ENCODE results near the gene AGFG1. TPM values are rescaled to one million over a fixed set of nuclear protein-coding genes. Genes with fewer than 3 reads are reported as not detected.

AGFG1 gene
- total RNA-seq, 1 experiment from 2014 or later: 86.1 TPM

- Mint-ChIP-seq H3K27me3 (ENCODE audit: insufficient read depth, unreplicated experiment) (no peaks in the 10 kb centered on the region), H3K9me3 (ENCODE audit: unreplicated experiment) (no peaks in the 10 kb centered on the region), H3K27ac (ENCODE audit: low read depth, unreplicated experiment) (no peak overlapping the region), H3K36me3 (ENCODE audit: insufficient read depth, unreplicated experiment) (peaks cover 41% of the 10 kb centered on the region), H3K4me3 (ENCODE audit: unreplicated experiment) (no peak overlapping the region), H3K4me1 (ENCODE audit: insufficient read depth, unreplicated experiment) (no peaks in the 10 kb centered on the region)
- DNase-seq (ENCODE audit: unreplicated experiment): no peak
- no peak for TF ChIP-seq CTCF (IDR thresholded peaks at IDR 0.05; ENCODE audit: unreplicated experiment)
- POLR2A ChIA-PET: no interaction called here
- no TSS peak for BruUV-seq (replicated peaks)
- CTCF ChIA-PET: no interaction called here
- intact Hi-C loops (cut with micrococcal nuclease): no loop called here
Measured at GRCh38 chr2:227524665-227525064, 52.7 kb downstream of the AGFG1 start.

- BruUV-seq (replicated peaks): no TSS peak
- H3K9me3 Mint-ChIP-seq (ENCODE audit: unreplicated experiment): no peaks in the 10 kb centered on the region
- intact Hi-C loops (cut with micrococcal nuclease): no loop called here
- H3K27me3 Mint-ChIP-seq (ENCODE audit: insufficient read depth, unreplicated experiment): no peaks in the 10 kb centered on the region
- CTCF ChIA-PET: interaction anchor here (0.7 kb wide), 1 partner anchor 40 kb away, joined by 3 read pairs; no protein-coding TSS in a partner anchor
- no peaks in the 10 kb centered on the region for H3K4me1 Mint-ChIP-seq (ENCODE audit: insufficient read depth, unreplicated experiment)
- no peak for TF ChIP-seq CTCF (IDR thresholded peaks at IDR 0.05; ENCODE audit: unreplicated experiment)
- peaks cover 59% of the 10 kb centered on the region for H3K36me3 Mint-ChIP-seq (ENCODE audit: insufficient read depth, unreplicated experiment)
- DNase-seq (ENCODE audit: unreplicated experiment): no peak
- H3K4me3 Mint-ChIP-seq (ENCODE audit: unreplicated experiment): no peak overlapping the region
- POLR2A ChIA-PET: no interaction called here
- H3K27ac Mint-ChIP-seq (ENCODE audit: low read depth, unreplicated experiment): no peak overlapping the region
Measured at GRCh38 chr2:227527351-227527750, 55.4 kb downstream of the AGFG1 start.

GRCh38 chr2:227528803-227529202 lies 56.8 kb downstream of the AGFG1 start:
- POLR2A ChIA-PET: interaction anchor here (1.0 kb wide), 1 partner anchor 8 kb away, joined by 4 read pairs; no protein-coding TSS in a partner anchor
- Mint-ChIP-seq H3K27ac (ENCODE audit: low read depth, unreplicated experiment) (no peak overlapping the region), H3K27me3 (ENCODE audit: insufficient read depth, unreplicated experiment) (no peaks in the 10 kb centered on the region), H3K4me1 (ENCODE audit: insufficient read depth, unreplicated experiment) (no peaks in the 10 kb centered on the region), H3K4me3 (ENCODE audit: unreplicated experiment) (no peak overlapping the region), H3K9me3 (ENCODE audit: unreplicated experiment) (no peaks in the 10 kb centered on the region), H3K36me3 (ENCODE audit: insufficient read depth, unreplicated experiment) (peaks cover 70% of the 10 kb centered on the region)
- no peak for DNase-seq (ENCODE audit: unreplicated experiment)
- no peak for TF ChIP-seq CTCF (IDR thresholded peaks at IDR 0.05; ENCODE audit: unreplicated experiment)
- no TSS peak for BruUV-seq (replicated peaks)
- CTCF ChIA-PET: interaction anchor here (0.6 kb wide), 1 partner anchor 47 kb away, joined by 4 read pairs; no protein-coding TSS in a partner anchor
- intact Hi-C loops (cut with micrococcal nuclease): no loop called here

GRCh38 chr2:227529871-227530270 lies 57.9 kb downstream of the AGFG1 start:
- H3K27ac Mint-ChIP-seq (ENCODE audit: low read depth, unreplicated experiment): no peak overlapping the region
- H3K9me3 Mint-ChIP-seq (ENCODE audit: unreplicated experiment): no peaks in the 10 kb centered on the region
- no peak for DNase-seq (ENCODE audit: unreplicated experiment)
- no peaks in the 10 kb centered on the region for H3K4me1 Mint-ChIP-seq (ENCODE audit: insufficient read depth, unreplicated experiment)
- H3K4me3 Mint-ChIP-seq (ENCODE audit: unreplicated experiment): no peak overlapping the region
- no peak for TF ChIP-seq CTCF (IDR thresholded peaks at IDR 0.05; ENCODE audit: unreplicated experiment)
- ChIA-PET CTCF (interaction anchor here (0.6 kb wide), 1 partner anchor 41 kb away, joined by 3 read pairs; no protein-coding TSS in a partner anchor), POLR2A (interaction anchor here (0.7 to 1.3 kb wide), 2 partner anchors 20 to 36 kb away, joined by 3 read pairs; no protein-coding TSS in a partner anchor)
- peaks cover 67% of the 10 kb centered on the region for H3K36me3 Mint-ChIP-seq (ENCODE audit: insufficient read depth, unreplicated experiment)
- intact Hi-C loops (cut with micrococcal nuclease): no loop called here
- BruUV-seq (replicated peaks): no TSS peak
- no peaks in the 10 kb centered on the region for H3K27me3 Mint-ChIP-seq (ENCODE audit: insufficient read depth, unreplicated experiment)

All from MCF 10A (cell line).